HG03575 (cell line): ENCODE measurements around the gene SELENOV.

Source experiments
- ATAC-seq: cut with Tn5 transposase; IDR thresholded peaks from one replicate; pipeline ENCODE4 v1.9.1; 2021; ENCODE audit not compliant: unreplicated experiment, insufficient number of reproducible peaks, low FRiP score; ENCODE audit errors: extremely low read depth

SELENOV gene

GRCh38 chr19:39515551-39516191 lies 732 bp downstream of the SELENOV start:
- ATAC-seq: no peak

- no peak for ATAC-seq
Measured at GRCh38 chr19:39516270-39516669, 1.3 kb downstream of the SELENOV start.

GRCh38 chr19:39517432-39517831 lies 2.5 kb downstream of the SELENOV start:
- no peak for ATAC-seq

- ATAC-seq: no peak
Measured at GRCh38 chr19:39518458-39518857, 3.5 kb downstream of the SELENOV start.

- no peak for ATAC-seq
Measured at GRCh38 chr19:39518975-39519374, 4.0 kb downstream of the SELENOV start.

- ATAC-seq: no peak
Measured at GRCh38 chr19:39520541-39521484, 5.9 kb downstream of the SELENOV start.

GRCh38 chr19:39524495-39524894 lies 9.6 kb downstream of the SELENOV start:
- ATAC-seq: no peak

- ATAC-seq: no peak
Measured at GRCh38 chr19:39525205-39525604, 10.3 kb downstream of the SELENOV start.

GRCh38 chr19:39531834-39532232 lies 16.9 kb downstream of the SELENOV start:
- no peak for ATAC-seq

- peak; percentile 82 for ATAC-seq
Measured at GRCh38 chr19:39532233-39533002, 17.5 kb downstream of the SELENOV start, which contains the start of gene EID2B. Gene EID2B (minus strand): TSS chr19:39532852. CDS start chr19:39532802, 50 bp downstream.

GRCh38 chr19:39533003-39533512 lies 18.1 kb downstream of the SELENOV start:
- ATAC-seq: no peak

- ATAC-seq: no peak
Measured at GRCh38 chr19:39533791-39534190, 18.9 kb downstream of the SELENOV start.

- ATAC-seq: no peak
Measured at GRCh38 chr19:39539165-39539517, 24.2 kb downstream of the SELENOV start.

- peak; percentile 66 for ATAC-seq
Measured at GRCh38 chr19:39539518-39540332, 24.8 kb downstream of the SELENOV start, which contains the start of gene EID2. Gene EID2 (minus strand): TSS chr19:39540161. CDS start chr19:39540079, 82 bp downstream.

GRCh38 chr19:39540333-39540673 lies 25.4 kb downstream of the SELENOV start:
- ATAC-seq: no peak

- no peak for ATAC-seq
Measured at GRCh38 chr19:39542206-39542605, 27.3 kb downstream of the SELENOV start.

GRCh38 chr19:39543477-39543857 lies 28.5 kb downstream of the SELENOV start:
- ATAC-seq: no peak

- ATAC-seq: no peak
Measured at GRCh38 chr19:39544226-39544903, 29.4 kb downstream of the SELENOV start.
